RCC 7860 (cell line): ENCODE measurements around the gene PRRC2B.
"Not testable (repeated sequence)": the region's sequence is repeated elsewhere in the genome, so short reads cannot be mapped to it uniquely, and the experiment has no call there.

Experiments used
- DNase-seq: peaks from one replicate; pipeline ENCODE4 v3.0.0-alpha.2; 2015; ENCODE audit warnings: low spot score
- FAIRE-seq: peaks from 2 replicates; lab custom pipeline; 2012; peaks lifted over from hg19 to GRCh38; lab: Jason Lieb, UNC

The PRRC2B gene

DNA sequence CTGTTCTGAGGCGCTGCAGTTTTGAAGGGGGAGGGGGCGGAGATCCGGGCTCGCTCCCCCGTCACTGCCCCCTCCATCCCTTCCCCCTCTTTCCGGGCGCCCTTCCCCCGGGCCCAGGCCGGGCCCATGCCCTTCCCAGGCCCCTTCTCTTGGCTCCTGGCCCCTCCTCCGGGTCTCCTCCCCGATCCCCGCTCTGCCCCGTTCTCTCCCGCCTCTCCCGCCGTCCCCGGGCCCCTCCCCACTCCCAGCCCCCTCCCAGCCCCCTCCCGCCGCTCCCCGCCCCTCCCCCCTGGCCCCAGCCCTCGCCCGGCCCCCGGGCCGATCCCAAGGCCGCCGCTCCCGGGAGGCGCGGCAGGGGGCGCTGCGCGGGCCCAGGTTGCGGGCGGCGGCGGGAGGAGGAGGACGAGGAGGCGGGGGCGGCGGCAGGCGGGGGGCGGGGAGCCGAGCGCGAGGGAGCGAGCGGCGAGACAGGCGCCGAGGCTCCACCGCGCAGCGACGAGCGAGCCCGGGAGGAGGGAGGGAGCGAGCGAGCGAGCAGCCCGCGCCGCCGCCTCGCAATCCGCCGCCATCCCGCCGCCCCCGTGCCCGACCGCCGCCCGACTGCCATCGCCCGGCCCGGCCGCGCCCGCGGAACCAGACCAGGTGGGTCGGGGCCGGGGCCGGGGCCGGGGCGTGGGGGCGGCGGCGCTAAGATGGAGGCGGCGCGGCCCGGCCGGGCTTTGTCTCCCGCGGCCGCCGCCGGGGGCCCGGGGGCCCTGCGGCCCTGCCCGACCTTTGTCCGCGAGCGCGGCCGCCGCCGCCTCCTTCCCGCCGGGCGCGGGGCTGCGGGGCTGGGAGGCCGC is at the start of gene PRRC2B:
Gene PRRC2B, plus strand, starts transcription at position 465 of the 842 bp plus-strand sequence. CDS start 36,059 bp downstream, outside the sequence.
- DNase-seq (peak; percentile 47), FAIRE-seq (no peak)

DNA sequence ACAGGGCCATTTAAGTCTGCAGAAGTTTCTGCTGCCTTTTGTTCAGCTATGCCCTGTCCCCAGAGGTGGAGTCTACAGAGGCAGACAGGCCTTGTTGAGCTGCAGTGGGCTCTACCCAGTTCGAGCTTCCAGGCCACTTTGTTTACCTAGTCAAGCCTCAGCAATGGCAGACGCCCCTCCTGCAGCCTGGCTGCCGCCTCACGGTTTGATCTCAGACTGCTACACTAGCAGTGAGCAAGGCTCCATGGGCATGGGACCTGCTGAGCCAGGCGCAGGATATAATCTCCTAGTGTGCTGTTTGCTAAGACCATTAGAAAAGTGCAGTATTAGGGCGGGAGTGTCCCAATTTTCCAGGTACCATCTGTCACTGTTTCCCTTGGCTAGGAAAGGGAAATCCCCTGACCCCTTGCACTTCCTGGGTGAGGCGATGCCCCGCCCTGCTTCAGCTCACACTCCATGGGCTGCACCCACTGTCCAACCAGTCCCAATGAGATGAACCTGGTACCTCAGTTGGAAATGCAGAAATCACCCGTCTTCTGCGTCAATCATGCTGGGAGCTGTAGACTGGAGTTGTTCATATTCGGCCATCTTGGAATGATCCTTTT is 48.9 kb upstream of the PRRC2B start:
- not testable (repeated sequence) for FAIRE-seq, DNase-seq

DNA sequence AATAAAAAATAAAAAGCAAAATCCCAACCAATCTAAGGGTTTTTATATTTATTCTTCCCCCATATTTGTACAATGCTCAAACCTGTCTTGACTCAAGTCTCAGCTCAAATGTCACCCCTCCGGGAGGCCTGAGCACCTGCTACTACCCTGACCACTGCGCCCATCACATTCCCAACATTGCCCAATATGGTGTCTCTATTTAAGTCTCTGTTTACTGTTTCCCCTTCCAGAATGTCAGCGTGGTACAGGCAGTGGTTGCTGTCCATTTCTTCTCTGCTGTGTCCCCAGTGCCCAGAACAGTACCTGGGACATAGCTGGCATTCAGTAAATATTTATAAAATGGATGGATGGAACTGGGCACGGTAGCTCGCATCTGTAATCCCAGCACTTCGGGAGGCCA is 47.3 kb upstream of the PRRC2B start:
- FAIRE-seq: no peak
- no peak for DNase-seq

DNA sequence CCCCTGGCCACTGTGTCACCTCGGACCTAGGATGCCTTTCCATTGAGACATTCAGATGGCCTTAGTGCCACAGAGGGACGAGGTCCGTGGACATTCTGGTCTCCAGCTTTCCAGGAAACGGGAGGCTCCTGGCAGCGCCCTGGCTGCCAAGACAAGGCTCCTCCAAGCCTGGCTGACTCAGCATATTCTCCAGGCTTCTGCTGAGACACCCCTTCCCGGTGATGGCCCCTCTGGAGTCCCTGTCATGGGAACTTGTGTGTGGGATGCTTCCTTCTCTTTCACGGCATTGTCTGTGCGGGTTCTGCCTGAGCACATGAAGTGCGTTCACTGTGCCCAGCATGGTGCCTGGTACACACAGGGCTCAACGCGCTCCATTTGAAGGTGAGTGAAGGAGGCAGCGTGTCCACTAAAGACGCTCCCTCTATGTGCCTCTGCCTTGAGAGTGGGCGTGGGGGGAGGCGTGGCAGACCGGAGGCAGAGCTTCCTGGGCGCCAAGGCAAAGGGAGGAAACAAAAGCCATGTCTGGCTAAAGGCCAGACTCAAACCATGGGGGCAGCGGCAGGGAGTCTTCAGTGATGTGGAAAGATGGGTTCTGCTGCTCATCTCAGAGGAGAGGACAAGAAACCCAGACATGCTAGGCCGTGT is 46.4 kb upstream of the PRRC2B start:
- DNase-seq: no peak
- no peak for FAIRE-seq

DNA sequence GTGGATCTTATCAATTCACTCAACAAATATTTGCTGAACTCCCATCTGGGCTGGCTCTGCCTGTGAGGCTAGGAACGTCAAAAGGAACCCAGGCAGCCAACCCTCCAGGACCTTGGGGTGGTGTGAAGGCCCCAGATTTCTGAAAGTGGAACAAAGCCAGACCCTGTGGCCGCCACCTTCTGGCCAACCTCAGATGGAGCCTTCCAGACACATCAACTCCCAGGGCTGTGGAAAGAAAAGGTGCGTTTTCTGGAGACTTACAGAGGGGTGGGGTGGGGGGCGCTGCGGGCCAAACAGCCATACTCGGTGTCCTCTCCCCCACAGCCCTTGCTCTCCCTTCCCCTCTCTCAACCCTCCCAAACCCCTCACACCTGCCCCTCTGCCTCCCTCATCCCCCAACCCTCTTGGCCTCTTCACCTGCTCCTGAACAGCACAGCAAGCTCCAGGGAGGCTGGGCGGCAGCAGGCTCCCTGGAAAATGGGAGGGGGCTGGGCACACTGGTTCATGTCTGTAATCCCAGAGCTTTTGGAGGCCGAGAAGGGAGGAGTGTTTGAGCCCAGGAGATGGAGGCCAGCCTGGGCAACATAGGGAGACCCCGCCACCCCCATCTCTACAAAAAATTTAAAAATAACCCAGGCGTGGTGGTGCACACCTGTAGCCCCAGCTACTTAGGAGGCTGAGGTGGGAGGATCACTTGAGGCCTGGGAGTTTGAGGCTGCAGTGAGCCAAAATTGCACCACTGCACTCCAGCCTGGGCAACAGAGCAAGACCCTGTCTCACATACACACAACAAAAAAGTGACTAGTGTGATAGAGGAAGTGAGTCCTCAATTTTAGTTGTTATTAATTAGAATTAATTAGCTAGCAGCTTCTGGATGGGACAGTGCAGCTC is 45.0 kb upstream of the PRRC2B start:
- no peak for FAIRE-seq
- no peak for DNase-seq

DNA sequence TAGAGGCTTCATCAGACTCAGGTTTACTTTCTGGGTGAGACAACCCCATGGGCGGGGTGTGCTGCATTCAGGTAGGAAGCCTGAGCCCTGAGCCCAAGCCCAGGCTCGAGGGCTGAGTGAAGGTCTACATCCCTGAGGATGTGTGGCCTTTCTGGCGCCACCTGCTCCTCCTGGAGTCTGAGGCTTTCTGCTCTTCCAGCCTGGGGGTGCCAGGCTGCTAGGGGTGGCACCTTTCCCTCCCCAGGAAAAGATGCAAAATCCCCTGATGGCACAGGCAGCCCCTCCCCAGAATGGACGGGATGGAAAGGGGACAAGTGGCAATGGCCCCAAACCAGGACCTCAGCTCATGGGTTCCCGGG is 44.4 kb upstream of the PRRC2B start:
- DNase-seq (no peak), FAIRE-seq (no peak)

DNA sequence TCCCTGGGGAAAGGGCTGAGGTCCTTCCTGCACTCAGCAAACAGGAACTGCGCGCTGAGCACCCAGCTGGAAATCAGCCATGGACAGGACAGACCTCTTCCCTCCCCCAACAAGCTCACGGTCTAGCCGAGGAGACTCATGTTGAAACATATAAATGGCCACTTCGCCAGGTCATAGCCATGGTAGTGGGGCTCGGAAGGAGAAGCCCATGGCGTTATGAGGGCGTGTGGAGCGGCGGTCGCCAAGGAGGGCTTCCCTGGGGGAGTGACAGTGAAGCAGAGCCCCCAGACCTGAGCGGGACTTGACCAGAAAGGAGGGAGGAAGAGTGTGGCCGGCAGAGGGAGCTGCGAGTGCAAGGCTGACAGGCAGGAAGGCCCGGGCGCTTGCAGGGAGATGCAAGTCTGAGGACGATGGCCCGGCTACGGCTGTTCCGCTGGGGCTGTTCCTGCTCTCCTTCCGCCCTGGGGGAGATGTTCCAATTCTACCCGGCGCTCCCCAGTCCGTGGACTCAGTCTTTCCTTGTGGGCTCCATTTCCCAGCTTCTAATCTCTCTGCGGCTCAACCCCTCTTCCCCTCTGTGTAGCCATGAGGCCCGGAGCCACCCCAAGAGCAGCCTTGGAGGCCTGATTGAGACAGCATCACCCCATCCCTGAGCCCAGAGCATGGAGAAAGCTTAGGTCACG is 43.9 kb upstream of the PRRC2B start:
- FAIRE-seq (no peak), DNase-seq (peak; percentile 66)

DNA sequence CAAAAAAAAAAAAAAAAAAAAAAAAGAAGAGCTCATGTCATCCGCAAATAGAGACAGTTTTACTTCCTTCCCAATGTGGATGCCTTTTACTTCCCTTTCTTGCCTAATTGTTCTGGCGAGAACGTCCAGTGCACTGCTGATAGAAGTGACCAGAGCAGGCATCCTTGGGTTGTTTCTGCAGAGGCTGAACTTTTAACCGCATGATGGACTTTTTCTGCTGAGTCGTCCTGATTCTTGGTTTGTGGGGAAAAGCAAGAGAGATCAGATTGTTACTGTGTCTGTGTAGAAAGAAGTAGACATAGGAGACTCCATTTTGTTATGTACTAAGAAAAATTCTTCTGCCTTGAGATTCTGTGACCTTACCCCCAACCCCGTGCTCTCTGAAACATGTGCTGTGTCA is 37.4 kb upstream of the PRRC2B start:
- DNase-seq, FAIRE-seq: not testable (repeated sequence)

DNA sequence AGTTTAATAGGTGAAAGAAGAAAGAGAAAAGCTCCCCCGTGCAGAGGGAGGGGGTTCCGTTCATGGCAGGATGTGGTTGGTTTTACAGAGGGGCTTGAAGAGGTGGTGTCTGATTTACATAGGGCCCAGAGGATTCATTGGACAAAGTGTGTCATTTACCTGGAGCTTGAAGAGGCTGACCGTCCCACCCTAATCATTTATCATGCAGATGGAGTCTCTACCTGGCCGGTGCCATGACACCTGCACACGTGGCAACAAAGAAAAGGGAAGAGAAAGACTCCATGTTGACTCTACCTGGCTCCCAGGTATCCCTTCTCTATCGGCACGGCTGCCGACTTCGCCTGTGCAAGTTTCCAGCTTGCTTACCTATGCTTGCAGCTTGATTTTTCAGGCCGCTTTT is 35.3 kb upstream of the PRRC2B start:
- DNase-seq: no peak
- FAIRE-seq: no peak

DNA sequence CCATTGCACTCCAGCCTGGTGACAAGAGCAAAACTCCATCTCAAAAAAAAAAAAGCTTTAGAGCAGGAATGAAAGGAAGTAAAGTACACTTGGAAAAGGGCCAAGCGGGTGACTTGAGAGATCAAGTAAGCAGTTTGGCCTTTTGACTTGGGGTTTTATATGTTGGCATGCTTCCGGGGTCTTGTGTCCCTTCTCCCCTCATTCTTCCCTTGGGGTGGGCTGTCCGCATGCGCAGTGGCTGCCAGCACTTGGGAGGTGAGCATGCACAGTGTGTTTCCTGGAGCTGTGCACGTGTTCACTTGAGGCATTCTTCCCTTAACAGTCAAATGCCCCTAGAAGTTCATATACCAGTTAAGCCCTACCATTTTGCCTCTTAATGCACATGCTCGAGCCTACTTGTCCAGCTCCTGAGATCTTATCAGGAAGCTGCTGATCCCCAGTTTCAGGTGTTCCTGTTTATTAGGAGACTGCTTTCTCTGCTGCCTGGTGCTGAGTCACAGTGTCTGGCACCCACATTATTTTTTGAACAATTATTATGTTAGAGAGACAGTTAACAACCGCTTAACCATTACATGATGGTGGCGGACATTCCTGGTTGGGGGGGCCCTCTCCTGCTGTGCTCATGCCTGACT is 32.6 kb upstream of the PRRC2B start:
- peak; percentile 26 for DNase-seq
- no peak for FAIRE-seq

DNA sequence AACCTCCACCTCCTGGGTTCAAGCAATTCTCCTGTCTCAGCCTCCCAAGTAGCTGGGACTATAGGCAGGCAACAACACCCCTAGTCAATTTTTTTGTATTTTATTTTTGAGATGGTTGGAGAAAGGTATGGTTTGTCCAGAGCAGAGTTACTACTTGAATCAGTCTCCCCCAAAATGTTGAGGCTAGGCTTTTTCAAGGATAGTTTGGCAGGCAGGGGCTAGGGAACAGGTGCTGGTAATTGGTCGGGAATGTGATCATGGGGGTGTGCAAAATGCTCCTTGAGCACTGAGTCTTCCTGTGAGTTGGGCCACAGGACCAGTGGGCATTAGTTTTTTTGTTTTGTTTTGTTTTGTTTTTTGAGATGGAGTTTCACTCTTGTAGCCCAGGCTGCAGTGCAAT is 28.3 kb upstream of the PRRC2B start:
- no peak for DNase-seq

DNA sequence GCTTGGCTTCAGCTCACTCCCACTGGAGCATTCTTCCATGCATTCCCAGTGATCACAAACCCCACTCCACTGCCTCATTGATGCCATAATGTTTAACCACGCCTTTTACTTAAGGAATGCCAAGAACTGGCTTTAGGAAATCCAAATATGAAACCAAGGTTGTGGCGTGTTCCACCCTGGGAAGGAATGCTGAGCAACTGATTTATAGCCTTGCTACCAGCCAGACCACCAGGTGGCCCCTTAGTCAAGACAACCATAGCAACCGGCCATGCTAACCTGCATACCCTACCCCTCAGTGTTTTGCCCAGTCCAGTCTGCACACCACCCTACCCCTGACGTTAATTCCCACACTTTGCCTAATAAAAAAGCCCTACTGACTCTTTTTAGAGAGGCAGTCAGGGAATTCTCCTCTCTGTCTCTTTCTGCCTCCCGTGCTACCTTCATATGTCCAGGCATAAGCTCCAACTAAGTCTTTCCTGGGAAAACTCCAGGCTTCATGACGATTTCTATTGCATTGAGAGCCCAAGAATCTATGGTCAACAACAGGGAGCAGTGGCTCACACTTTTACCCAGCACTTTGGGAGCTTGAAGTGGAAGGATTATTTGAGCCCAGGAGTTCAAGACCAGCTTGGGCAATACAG is 27.0 kb upstream of the PRRC2B start:
- DNase-seq: peak; percentile 28

More for the DNA sequence above, 28.3 kb upstream of the PRRC2B start:
- FAIRE-seq: no peak

DNA sequence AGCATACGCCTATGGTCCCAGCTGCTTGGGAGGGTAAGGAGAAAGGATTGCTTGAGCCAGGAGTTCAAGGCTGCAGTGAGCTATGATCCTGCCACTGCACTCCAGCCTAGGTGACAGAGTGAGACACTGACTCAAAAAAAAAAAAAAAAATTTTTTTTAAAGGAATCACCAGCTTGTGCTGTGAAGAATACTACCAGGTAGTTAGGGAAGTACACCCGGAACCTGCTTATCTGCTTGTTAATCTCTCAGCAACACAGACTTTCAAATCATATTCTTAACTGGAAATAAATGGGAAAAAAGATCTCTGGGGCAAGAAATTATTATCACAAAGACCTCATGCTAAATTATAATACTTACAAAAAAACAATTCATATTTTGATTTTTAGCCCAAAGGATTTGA is 26.4 kb upstream of the PRRC2B start:
- no peak for FAIRE-seq
- no peak for DNase-seq

More for the DNA sequence above, 27.0 kb upstream of the PRRC2B start:
- no peak for FAIRE-seq

DNA sequence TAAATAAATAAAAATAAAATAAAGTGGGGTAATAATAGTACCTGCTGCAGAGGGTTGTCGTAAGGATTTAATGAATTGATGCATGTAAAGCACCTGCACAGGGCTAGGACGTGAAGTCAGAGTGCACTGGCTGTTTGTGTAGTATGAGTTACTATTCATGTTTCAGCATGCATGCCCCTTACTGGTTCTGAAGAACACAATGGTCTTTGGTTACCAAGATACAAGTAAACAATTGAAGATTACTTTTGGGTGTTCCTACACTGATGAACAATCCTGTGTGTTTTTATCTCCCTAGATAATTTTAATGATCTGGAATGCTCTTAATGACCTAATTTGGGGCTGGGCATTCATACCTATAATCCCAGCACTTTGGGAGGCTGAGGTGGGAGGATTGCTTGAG is 23.2 kb upstream of the PRRC2B start:
- DNase-seq (no peak), FAIRE-seq (no peak)

DNA sequence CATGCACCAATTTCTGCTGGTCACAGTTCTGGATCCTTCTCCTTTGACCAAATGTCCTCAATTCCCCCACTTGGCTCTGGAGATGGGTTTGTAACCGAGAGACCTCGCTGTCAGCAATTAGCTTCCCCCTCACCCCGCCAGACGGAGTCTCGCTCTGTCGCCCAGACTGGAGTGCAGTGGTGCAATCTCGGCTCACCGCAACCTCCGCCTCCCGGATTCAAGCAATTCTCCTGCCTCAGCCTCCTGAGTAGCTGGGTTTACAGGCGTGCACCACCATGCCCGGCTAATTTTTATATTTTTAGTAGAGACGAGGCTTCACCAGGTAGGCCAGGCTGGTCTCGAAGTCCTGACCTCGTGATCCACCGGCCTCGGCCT is 21.3 kb upstream of the PRRC2B start:
- DNase-seq, FAIRE-seq: not testable (repeated sequence)

DNA sequence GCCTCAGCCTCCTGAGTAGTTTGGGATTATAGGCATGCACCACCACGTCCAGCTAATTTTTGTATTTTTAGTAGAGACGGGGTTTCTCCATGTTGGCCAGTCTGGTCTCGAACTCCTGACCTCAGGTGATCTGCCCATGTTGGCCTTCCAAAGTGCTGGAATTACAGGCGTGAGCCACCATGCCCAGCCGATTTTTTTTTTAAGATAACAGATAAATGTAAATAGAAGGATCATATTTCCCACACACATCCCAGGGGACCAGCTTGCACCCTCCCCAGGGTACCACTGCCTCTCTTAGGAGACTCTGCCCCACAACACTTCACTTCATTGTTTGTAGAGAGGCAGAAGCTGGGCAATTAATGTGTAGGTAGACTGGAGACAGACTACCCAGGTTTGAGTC is 19.2 kb upstream of the PRRC2B start:
- not testable (repeated sequence) for DNase-seq, FAIRE-seq

DNA sequence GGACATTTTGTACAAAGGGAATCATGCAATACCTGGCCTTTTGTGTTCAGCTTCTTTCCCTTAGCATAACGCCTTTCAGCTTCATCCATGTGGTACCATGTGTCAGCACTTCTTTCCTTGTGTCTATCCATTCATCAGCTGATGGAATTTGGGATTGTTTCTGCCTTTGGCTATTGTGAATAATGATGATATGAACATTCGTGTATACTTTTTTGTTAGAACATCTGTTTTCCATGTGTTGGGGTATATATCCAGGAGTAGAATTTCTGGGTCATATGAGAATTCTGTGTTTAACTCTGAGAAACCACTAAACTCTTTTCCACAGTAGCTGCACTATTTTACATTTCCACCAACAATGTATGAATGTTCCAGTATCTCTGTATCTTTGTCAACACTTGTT is 14.8 kb upstream of the PRRC2B start:
- DNase-seq (no peak), FAIRE-seq (no peak)

DNA sequence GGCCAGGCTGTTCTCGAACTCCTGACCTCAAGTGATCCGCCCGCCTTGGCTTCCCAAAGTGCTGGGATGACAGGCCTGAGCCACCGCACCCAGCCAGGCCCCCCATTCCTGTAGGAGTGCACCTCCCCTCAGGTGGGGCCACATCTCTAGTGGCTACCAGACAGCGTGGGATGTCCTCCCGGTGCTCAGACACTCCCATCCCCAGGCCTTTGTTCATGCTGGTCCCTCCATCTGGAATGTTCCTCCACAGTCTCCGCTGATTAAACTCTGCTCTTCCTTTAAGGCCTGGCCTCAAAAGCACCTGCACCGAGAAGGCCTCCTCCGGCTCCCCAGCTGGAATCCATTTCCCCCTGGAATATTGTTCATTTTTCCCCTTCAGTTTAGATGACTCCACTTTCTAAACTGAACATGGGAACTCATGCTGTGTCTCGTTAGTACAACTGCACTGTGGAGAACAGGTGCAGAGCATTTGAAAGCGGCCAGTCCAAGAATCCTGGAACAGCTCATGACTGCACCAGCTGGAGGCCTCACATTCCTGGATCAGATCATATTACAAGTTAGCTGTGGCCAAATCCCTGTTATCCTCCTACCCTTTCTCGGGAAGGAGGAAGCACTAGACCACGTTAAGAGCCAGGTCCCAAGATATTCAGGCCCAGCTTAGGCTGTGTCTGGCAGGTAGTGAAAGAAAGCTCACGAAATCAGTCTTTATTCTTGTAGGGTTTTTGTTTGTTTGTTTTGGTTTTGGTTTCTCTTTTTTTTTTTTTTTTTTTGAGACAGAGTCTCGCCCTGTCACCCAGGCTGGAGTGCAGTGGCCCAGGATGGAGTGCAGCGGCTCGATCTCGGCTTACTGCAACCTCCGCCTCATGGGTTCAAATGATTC is 10.8 kb upstream of the PRRC2B start:
- FAIRE-seq: no peak

More for the DNA sequence above, 10.8 kb upstream of the PRRC2B start:
- DNase-seq: peak; percentile 34
